Measurements from ENCODE around the gene CPTP. TPM values are rescaled to one million over a fixed set of nuclear protein-coding genes. Genes with fewer than 3 reads are reported as not detected.
"Not testable (repeated sequence)": the region's sequence is repeated elsewhere in the genome, so short reads cannot be mapped to it uniquely, and the experiment has no call there.

CPTP gene
- total RNA-seq, 2 experiments from 2014 or later = 12.2 to 13.7 TPM

DNA sequence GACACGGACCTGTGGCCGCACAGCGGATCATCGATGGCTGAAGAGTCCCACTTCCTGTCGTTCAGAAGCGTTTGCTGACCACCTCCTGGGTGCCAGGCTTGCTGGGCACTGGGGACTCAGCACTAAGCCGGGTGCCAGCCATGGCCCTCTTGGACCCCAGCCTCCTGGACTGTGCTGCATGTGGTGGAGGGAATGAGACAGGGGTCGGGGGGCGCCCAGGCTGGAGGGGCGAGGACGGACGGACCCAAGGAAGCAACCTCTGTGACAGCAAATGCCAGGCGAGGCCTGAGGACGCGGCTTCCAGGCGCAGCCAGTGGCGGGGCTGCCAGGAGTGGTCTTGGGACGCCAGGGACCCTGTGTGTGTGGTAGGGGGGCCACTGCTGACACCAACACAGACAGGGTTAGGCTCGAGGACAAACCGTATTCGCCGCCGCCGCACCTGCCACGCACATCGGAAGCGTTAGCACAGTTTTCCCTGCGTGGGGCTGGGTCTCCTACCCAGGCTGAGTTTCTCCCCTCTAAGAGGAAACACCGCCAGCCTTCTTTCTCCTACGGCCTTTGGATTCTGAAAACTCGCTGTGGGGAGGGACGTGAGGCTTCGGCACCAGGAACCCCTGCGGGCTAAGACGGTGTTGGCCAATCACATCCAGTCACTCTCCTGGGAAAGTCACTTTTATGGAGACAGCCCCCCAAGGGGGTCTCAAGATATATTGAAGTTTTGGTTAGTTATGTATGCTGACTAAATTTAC is 36.8 kb downstream of the CPTP start:
- Mint-ChIP-seq H3K36me3 (no peaks in the 10 kb centered on the region), H3K9me3 (no peaks in the 10 kb centered on the region), H3K27me3 (no peaks in the 10 kb centered on the region), H3K4me3 (no peak overlapping the region), H3K4me1 (peaks cover 14% of the 10 kb centered on the region), H3K27ac (no peak overlapping the region)
- no peak for DNase-seq

DNA sequence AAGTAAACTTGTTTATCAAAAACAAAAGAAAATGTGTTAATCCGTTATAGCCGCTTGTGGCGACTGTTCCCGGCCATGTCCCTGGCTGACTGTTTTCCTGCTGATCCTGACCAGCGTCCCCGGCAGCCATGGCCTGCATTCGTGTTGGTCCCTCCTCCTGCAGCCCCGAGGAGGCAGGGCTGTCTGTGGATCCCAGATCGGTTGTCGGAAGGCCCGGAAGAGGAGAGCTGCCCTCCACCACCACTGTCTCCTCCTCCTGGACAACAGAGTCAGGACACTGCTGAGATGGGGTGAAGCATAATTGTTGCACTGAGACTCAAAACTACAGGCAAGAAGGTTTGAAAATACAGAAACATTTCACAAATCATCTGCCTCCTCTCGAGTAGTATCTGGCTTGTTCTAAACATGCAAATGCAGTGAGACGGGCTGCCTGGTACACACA is 37.4 kb downstream of the CPTP start:
- DNase-seq = no peak
- Mint-ChIP-seq H3K9me3 (no peaks in the 10 kb centered on the region), H3K4me1 (peaks cover 14% of the 10 kb centered on the region), H3K27me3 (no peaks in the 10 kb centered on the region), H3K4me3 (no peak overlapping the region), H3K36me3 (no peaks in the 10 kb centered on the region), H3K27ac (no peak overlapping the region)

DNA sequence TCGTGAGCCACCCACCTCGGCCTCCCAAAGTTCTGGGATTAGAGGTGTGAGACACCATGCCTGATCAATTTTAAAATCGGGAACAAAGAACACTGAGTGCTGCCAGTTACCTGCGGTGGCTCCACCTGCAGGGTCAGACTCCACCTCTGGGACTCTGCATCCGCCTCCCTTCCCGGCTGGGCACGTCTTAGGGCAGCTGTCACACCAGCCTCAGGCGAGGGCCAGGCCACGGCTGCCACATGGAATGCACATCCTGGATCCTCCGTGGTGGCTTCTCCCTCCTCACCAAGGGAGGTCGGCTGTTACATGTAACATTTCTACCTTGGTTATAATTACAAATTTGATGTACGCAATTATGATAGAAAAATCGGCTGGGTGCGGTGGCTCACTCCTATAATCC is 39.7 kb downstream of the CPTP start:
- Mint-ChIP-seq H3K27ac (no peak overlapping the region), H3K27me3 (no peaks in the 10 kb centered on the region), H3K9me3 (no peaks in the 10 kb centered on the region), H3K4me1 (peaks cover 4% of the 10 kb centered on the region), H3K36me3 (no peaks in the 10 kb centered on the region), H3K4me3 (no peak overlapping the region)
- DNase-seq = no peak

DNA sequence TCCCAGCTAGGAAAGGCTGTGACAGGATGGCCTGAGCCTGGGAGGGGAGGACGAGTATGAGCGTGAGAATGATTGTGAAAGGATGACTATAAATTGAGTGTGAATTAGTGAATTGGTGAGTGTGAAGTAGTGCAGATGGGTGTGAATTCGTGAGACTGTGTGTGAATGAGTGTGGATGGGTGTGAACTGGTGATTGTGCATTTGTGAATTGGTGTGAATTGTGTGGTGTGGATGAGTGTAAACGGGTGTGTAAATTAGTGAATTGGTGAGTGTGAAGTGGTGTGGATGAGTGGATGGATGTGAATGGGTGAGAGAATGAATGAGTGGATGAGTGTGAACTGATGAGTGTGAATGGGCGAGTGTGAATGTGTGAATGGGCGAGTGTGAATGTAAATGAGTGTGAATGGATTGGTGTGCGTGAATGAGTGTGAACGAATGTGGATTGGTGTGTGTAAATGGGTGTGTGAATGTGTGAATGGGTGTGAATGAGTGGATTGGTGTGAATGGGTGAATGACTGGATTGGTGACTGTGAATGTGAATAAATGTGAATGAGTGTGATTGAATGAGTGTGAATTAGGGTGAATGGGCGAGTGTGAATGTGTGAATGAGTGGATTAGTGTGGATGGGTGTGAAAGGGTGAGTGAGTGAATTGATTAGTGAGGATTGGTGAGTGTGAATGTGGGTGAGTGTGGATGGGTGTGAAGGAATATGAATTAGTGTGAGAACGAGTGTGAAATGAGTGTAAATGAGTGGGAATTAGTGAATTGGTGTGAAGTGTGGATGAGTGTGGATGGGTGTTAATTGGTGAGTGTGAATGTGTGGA is 41.5 kb downstream of the CPTP start:
- DNase-seq = no peak
- H3K27me3 Mint-ChIP-seq = no peaks in the 10 kb centered on the region
- no peaks in the 10 kb centered on the region for H3K36me3 Mint-ChIP-seq
- no peaks in the 10 kb centered on the region for H3K4me1 Mint-ChIP-seq
- H3K9me3 Mint-ChIP-seq = no peaks in the 10 kb centered on the region
- no peak overlapping the region for H3K4me3 Mint-ChIP-seq
- no peak overlapping the region for H3K27ac Mint-ChIP-seq

DNA sequence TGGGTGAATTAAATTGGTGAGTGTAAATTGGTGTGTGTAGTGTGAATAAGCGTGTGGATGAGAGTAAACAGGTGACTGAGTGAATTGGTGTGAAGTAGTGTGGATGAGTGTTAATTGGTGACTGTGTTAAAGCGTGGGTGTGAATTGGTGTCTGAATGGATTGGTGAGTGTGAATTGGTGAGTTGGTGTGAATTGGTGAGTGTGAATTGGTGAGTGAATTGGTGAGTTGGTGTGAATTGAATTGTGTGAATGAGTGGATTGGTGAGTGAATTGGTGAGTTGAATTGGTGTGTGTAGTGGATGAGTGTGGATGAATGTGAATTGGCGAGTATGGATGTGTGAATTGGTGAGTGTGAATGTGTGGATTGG is 42.1 kb downstream of the CPTP start:
- H3K27ac Mint-ChIP-seq = no peak overlapping the region
- DNase-seq = no peak
- H3K27me3 Mint-ChIP-seq = no peaks in the 10 kb centered on the region
- no peak overlapping the region for H3K4me3 Mint-ChIP-seq
- no peaks in the 10 kb centered on the region for H3K9me3 Mint-ChIP-seq
- H3K4me1 Mint-ChIP-seq = peaks cover 4% of the 10 kb centered on the region
- H3K36me3 Mint-ChIP-seq = no peaks in the 10 kb centered on the region

DNA sequence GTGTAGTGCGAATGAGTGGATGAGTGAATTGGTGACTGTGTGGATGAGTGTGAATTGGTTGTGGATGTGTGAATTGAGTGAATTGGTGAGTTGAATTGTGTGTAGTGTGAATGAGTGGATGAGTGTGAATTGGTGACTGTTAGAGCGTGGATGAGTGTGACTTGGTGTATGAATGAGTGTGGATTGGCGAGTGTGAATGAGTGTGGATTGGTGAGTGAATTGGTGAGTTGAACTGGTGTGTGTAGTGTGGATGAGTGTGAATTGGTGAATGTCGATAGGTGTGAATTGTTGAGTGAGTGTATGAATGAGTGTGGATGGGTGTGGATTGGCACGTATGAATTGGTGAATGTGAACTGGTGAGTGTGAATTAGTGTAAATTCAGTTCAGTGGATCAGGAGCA is 42.7 kb downstream of the CPTP start:
- no peak overlapping the region for H3K27ac Mint-ChIP-seq
- no peaks in the 10 kb centered on the region for H3K9me3 Mint-ChIP-seq
- no peaks in the 10 kb centered on the region for H3K27me3 Mint-ChIP-seq
- H3K4me3 Mint-ChIP-seq = no peak overlapping the region
- no peak for DNase-seq
- peaks cover 1% of the 10 kb centered on the region for H3K36me3 Mint-ChIP-seq
- peaks cover 6% of the 10 kb centered on the region for H3K4me1 Mint-ChIP-seq

DNA sequence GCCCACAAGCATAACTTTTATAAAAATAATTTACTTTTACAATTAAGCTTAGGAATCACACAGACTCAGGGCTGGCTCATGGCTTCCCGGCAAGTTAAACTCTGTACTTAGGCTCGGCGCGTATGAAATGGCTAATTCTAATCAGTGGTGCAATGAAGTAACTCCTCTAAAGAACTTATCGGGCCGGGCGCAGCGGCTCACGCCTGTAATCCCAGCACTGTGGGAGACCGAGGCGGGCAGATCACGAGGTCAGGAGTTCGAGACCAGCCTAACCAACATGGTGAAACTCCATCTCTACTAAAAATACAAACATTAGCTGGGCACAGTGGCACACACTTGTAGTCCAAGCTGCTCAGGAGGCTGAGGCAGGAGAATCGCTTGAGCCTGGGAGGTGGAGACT is 45.5 kb downstream of the CPTP start:
- not testable (repeated sequence) for H3K4me3 Mint-ChIP-seq, DNase-seq, H3K27me3 Mint-ChIP-seq, H3K9me3 Mint-ChIP-seq, H3K27ac Mint-ChIP-seq, H3K36me3 Mint-ChIP-seq
- H3K4me1 Mint-ChIP-seq = peaks cover 16% of the 10 kb centered on the region

DNA sequence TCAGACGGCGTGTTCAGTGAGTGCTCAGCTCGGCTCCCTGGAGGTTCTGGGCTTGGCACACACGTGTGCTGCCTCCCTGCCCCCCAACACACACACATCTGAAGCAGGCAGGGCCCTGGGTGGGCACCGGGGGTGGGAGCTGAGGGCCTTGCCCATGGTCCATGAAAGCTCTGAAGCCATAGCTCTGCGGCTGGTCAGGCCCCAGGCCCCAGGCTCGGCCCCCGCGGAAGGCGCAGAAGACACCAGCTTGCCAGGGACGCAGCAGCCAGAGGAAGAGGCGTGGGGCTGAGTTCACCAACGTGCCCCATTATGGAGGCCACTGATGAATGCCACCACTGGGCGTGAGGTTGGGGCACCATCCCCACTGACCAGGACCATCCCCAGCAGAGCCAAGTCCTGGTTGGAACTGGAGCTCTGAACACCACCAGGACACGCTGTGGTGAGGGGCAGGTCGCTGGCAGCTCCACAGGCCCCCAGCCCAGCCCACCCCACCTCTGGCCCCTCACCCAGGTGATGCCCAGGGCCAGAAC is 46.2 kb downstream of the CPTP start:
- no peak overlapping the region for H3K27ac Mint-ChIP-seq
- H3K4me3 Mint-ChIP-seq = no peak overlapping the region
- peaks cover 4% of the 10 kb centered on the region for H3K36me3 Mint-ChIP-seq
- no peak for DNase-seq
- H3K9me3 Mint-ChIP-seq = no peaks in the 10 kb centered on the region
- peaks cover 16% of the 10 kb centered on the region for H3K4me1 Mint-ChIP-seq
- no peaks in the 10 kb centered on the region for H3K27me3 Mint-ChIP-seq

DNA sequence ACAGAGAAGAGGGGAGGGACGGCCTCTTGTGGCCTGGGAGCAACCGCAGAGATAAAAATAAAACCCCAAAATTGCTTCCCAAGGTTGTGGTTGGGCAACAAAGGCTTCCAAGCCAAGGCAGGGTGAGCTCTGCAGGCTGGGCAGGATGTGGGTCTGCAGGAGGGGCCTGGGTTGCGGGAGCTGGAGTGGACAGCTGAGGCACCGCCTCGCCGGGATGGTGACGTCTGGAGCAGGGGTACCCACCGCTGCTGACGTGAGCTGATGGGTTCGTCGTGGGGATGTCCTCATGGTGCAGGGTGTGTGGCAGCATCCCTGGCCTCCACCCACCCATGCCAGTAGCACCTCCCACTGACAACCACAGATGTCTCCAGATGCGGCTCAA is 46.8 kb downstream of the CPTP start:
- peak; percentile 46 for DNase-seq
- H3K27ac Mint-ChIP-seq = no peak overlapping the region
- H3K36me3 Mint-ChIP-seq = peaks cover 4% of the 10 kb centered on the region
- peak overlapping the region; percentile 9 for H3K4me3 Mint-ChIP-seq
- H3K27me3 Mint-ChIP-seq = no peaks in the 10 kb centered on the region
- peaks cover 18% of the 10 kb centered on the region for H3K4me1 Mint-ChIP-seq
- H3K9me3 Mint-ChIP-seq = no peaks in the 10 kb centered on the region

DNA sequence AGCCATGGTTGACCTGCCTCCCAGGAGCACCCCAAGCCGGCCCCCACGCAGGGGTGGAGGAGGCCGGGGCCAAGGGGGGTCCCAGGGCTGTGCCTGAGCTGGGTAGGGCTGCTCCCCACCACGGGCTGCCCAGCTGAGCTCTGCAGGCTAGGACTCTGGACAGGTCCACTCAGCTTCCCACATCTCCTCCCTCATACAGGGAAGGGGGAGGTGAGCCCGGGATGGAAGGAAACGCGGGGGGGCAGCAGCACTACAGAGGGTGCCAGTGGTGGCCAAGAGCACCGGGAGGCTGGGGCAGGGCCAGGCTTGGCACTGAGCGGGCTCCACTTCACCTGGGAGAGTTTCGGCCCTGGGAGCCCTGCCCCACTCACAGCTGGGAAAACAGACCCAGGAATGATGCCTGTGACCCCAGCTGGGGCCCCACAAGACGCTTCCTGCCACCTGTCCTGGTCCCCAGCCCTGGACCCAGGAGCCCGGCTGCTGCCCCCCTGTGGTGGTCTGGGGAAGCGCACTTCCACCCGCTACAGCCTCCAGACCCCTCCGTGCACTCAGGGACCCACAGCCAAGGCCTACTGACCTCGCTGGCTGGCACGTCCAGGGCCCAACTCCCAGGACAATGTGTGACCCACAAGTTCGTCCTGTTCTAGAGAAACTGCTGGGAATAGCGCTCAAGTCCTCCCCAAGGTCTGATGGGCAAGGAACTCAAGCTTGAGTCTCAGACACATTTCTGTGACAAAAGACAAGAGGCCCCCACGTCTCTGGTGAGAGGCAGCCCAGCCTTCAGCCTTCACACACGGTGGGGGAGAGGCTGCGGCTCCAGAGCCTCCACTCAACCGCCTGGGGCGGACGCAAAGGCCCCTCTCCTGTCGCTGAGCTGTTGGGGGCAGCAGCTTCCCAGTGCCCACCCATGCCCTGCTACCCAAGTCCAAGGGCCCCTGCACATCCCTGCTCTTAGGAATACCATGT is 47.4 kb downstream of the CPTP start:
- no peak overlapping the region for H3K4me3 Mint-ChIP-seq
- H3K36me3 Mint-ChIP-seq = peaks cover 6% of the 10 kb centered on the region
- H3K27ac Mint-ChIP-seq = peak overlapping the region; percentile 42
- DNase-seq = peak; percentile 81
- no peaks in the 10 kb centered on the region for H3K9me3 Mint-ChIP-seq
- no peaks in the 10 kb centered on the region for H3K27me3 Mint-ChIP-seq
- peaks cover 21% of the 10 kb centered on the region for H3K4me1 Mint-ChIP-seq

DNA sequence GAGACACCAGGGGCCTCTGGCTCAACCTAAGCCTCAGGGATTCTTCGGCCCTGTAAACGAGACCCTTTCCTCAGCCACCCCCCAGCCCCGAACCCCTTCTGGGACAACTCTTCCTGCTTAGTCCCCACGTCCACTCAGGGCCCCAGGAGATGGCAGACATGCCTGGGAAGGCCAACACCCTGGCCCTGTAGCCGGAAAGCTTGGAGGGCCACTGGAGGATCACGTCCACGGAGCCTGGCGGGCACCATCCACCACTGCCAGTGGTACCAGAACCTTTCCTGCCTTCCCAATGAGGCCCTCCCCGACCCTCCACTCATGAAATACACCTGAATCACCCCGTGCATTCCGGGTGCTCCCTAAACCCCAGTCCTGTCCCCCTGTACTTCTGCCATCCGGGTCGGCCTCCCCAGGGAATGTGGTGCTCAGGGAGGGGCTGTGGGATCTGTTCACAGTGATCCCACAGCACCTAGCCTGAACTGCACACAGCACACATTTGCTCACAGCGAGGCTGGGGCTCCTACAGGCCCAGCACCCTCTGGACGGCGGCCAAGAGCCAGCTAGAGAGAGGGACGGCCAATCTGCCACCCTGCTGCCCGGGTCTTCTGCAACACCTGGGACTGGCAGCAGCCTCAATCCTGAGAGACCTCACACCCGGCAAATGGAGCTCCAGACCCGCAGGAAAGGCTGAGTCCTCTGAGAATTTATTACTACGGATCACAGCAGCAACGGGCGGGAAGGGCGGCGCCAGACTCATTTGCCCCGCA is 48.6 kb downstream of the CPTP start:
- peaks cover 21% of the 10 kb centered on the region for H3K4me1 Mint-ChIP-seq
- peaks cover 6% of the 10 kb centered on the region for H3K36me3 Mint-ChIP-seq
- H3K27me3 Mint-ChIP-seq = no peaks in the 10 kb centered on the region
- DNase-seq = no peak
- no peaks in the 10 kb centered on the region for H3K9me3 Mint-ChIP-seq
- peak overlapping the region; percentile 12 for H3K27ac Mint-ChIP-seq
- H3K4me3 Mint-ChIP-seq = peak overlapping the region; percentile 89

DNA sequence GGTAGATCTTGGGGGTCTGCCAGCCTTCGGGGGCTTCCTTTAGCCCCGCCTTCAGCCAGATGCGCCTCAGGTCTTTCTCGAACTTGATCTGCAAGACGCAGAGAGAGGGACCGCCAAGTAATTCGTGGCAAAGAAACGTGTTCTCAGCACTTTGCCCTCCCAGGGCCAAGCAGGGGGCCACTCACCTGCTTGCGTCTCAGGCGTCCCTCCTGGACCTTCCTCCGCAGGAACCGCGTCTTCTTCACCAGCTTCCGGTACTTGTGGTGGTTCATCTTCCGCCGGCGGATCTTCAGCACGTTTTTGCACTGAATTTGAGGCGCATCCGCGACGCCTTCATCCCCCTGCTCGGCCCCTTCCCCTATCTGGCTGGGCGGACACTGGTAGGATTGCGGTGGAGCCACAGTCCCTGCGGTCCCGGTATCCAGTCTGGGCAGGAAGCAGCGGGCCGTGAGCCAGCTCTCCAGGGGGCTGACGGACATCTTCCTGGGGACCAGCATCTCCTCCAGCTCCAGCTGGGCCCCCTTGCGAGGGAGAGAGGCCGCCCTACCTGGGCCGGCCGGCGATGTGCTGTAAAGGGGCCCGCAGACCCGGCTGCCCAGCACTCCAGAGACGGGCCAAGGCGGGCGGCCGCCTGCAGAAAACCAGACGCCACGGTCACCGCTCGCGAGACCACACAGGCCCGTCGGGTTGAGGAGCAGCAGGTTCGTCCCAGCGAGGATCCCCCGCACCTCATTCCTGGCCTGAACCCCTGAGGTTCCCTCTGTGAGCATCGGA is 49.4 kb downstream of the CPTP start:
- no peak for DNase-seq
- Mint-ChIP-seq H3K27ac (peak overlapping the region; percentile 66), H3K4me3 (peak overlapping the region; percentile 89), H3K27me3 (no peaks in the 10 kb centered on the region), H3K4me1 (peaks cover 21% of the 10 kb centered on the region), H3K9me3 (no peaks in the 10 kb centered on the region), H3K36me3 (peaks cover 6% of the 10 kb centered on the region)

DNA sequence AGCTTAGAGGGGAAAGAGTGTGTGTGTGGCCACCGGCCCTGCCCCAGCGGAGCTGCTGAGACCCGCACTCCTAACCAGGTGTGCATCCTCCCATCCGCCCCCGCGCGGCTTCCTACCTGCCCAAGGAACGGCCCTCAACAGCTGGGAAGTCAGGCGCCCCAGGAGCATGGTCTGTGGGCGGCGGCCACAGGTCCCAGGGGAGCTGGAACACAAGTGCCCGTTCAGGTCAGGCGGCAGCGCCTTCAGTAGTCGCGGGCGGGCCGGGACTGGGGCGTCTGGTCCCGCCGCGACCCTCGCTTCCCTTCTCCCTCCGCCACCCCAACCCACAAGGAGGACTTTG is 50.0 kb downstream of the CPTP start:
- H3K4me1 Mint-ChIP-seq = peaks cover 21% of the 10 kb centered on the region
- peak overlapping the region; percentile 66 for H3K27ac Mint-ChIP-seq
- H3K36me3 Mint-ChIP-seq = peaks cover 6% of the 10 kb centered on the region
- H3K27me3 Mint-ChIP-seq = no peaks in the 10 kb centered on the region
- no peak for DNase-seq
- H3K9me3 Mint-ChIP-seq = no peaks in the 10 kb centered on the region
- H3K4me3 Mint-ChIP-seq = peak overlapping the region; percentile 89
